HuH-7.5 (cell line): ENCODE data around the gene TPCN2.

ENCODE experiments used
- DNase-seq: peaks from one replicate; pipeline ENCODE4 v3.0.0; 2011; ENCODE audit warnings: low spot score

Gene TPCN2

GRCh38 chr11:69058511-69059270 is 10.0 kb downstream of the TPCN2 start:
- no peak for DNase-seq

GRCh38 chr11:69059429-69059828 is 10.7 kb downstream of the TPCN2 start:
- no peak for DNase-seq

GRCh38 chr11:69059985-69060384 is 11.3 kb downstream of the TPCN2 start:
- no peak for DNase-seq

- DNase-seq = no peak
Observed at GRCh38 chr11:69060806-69061712, 12.3 kb downstream of the TPCN2 start.

GRCh38 chr11:69061713-69062053 is 13.0 kb downstream of the TPCN2 start:
- DNase-seq = no peak

GRCh38 chr11:69062169-69062855 is 13.6 kb downstream of the TPCN2 start:
- no peak for DNase-seq

GRCh38 chr11:69062873-69063651 is 14.3 kb downstream of the TPCN2 start:
- DNase-seq = no peak

- DNase-seq = no peak
Observed at GRCh38 chr11:69063652-69064260, 15.0 kb downstream of the TPCN2 start.

GRCh38 chr11:69064394-69064957 is 15.7 kb downstream of the TPCN2 start:
- no peak for DNase-seq

GRCh38 chr11:69065147-69065710 is 16.5 kb downstream of the TPCN2 start:
- no peak for DNase-seq

GRCh38 chr11:69066122-69067112 is 17.7 kb downstream of the TPCN2 start:
- no peak for DNase-seq

- DNase-seq = no peak
Observed at GRCh38 chr11:69067200-69067599, 18.5 kb downstream of the TPCN2 start.

- DNase-seq = no peak
Observed at GRCh38 chr11:69071086-69071800, 22.5 kb downstream of the TPCN2 start.

- DNase-seq = no peak
Observed at GRCh38 chr11:69071956-69072355, 23.2 kb downstream of the TPCN2 start.

GRCh38 chr11:69073469-69073868 is 24.7 kb downstream of the TPCN2 start:
- no peak for DNase-seq

GRCh38 chr11:69074375-69075140 is 25.8 kb downstream of the TPCN2 start:
- DNase-seq = no peak

GRCh38 chr11:69075421-69076128 is 26.8 kb downstream of the TPCN2 start:
- no peak for DNase-seq
